HepG2 (cell line): ENCODE measurements around the gene PRSS58. TPM values are rescaled to one million over a fixed set of nuclear protein-coding genes. Genes with fewer than 3 reads are reported as not detected.

Experiments used
- ATAC-seq: fragments of 200-7000 bp; cut with Tn5 transposase; 3 replicates; pipeline ENCODE4 v1.9.1; 2020; ENCODE audit warnings: mild to moderate bottlenecking, moderate library complexity
- BruUV-seq: library from RNA; stranded (reverse); fragments of 400-500 nt; replicated peaks from 2 replicates; lab custom pipeline; 2021; lab: Mats Ljungman, UMichigan
- CTCF ChIA-PET: fragments of 300-600 bp; formaldehyde crosslinking; extraction: SDS; loops from one replicate; lab custom pipeline; 2021; ENCODE audit warnings: low total read pairs, inconsistent platforms, low intra/inter-chr PET ratio; lab: Yijun Ruan, JAX
- POLR2A ChIA-PET: fragments of 350-600 bp; sonication (Branson Sonifier 250); formaldehyde crosslinking; loops from one replicate; lab custom pipeline; 2020; ENCODE audit warnings: antibody characterized with exemption, inconsistent platforms; lab: Yijun Ruan, JAX
- DNase-seq: peaks from one replicate; pipeline ENCODE4 v3.0.0-alpha.2; 2015; ENCODE audit warnings: low spot score
- FAIRE-seq: peaks from 3 replicates; lab custom pipeline; 2011; peaks lifted over from hg19 to GRCh38; lab: Jason Lieb, UNC
- H2AFZ ChIP-seq: one replicate; pipeline ENCODE4 v1.6.1; 2011; ENCODE audit warnings: low read length, inconsistent platforms
- H3K27ac ChIP-seq: fragments of 300-600 bp; 3 replicates; pipeline ENCODE4 v1.8.0; 2011; ENCODE audit warnings: mixed run types, mild to moderate bottlenecking, mixed read lengths, low read length, inconsistent platforms; ENCODE audit not compliant: insufficient read depth; ENCODE audit errors: extremely low read length
- H3K27me3 ChIP-seq, 2 experiments: fragments of 200-600 bp in 1 of 2; 2 replicates in 1 of 2; 3 replicates in 1 of 2; pipeline versions ENCODE4 v1.6.0 to v1.8.0; 2011; ENCODE audit warnings: low read length in 2 of 2, mild to moderate bottlenecking in 2 of 2, moderate library complexity in 2 of 2, inconsistent platforms in 1 of 2; ENCODE audit not compliant: insufficient read depth in 2 of 2, control insufficient read depth in 1 of 2
- H3K36me3 ChIP-seq, 2 experiments: fragments of 200-600 bp in 1 of 2; replicated peaks in 1 of 2; 2 replicates in 1 of 2; 3 replicates in 1 of 2; pipeline versions ENCODE4 v1.5.1 to v1.8.0; 2011; ENCODE audit warnings: low read length in 2 of 2, inconsistent platforms in 1 of 2; ENCODE audit not compliant: insufficient read depth in 2 of 2, control insufficient read depth in 1 of 2
- H3K4me1 ChIP-seq: 2 replicates; pipeline ENCODE4 v1.5.1; 2012; ENCODE audit warnings: low read length, inconsistent platforms; ENCODE audit not compliant: insufficient read depth
- H3K4me2 ChIP-seq: 2 replicates; pipeline ENCODE4 v1.6.0; 2011; ENCODE audit warnings: low read depth, low read length, inconsistent platforms
- H3K4me3 ChIP-seq, 3 experiments: fragments of 200-600 bp in 1 of 3; sonication (generic), shearing (Covaris generic) in 1 of 3; replicated peaks in 1 of 3; 2 replicates each; pipeline ENCODE4 v1.5.1; 2011 to 2016; ENCODE audit warnings: low read length in 3 of 3, inconsistent platforms in 2 of 3, low read depth in 2 of 3, mild to moderate bottlenecking in 2 of 3, control low read depth in 1 of 3, mixed read lengths in 1 of 3; ENCODE audit not compliant: insufficient read depth in 1 of 3
- H3K79me2 ChIP-seq: one replicate; pipeline ENCODE4 v1.6.1; 2011; ENCODE audit warnings: low read length, inconsistent platforms; ENCODE audit not compliant: insufficient read depth
- H3K9ac ChIP-seq: 2 replicates; pipeline ENCODE4 v1.6.0; 2011; ENCODE audit warnings: mild to moderate bottlenecking, low read depth, low read length, inconsistent platforms; ENCODE audit not compliant: insufficient read depth
- H3K9me3 ChIP-seq: 2 replicates; pipeline ENCODE4 v1.5.1; 2012; ENCODE audit warnings: mild to moderate bottlenecking, low read length
- H4K20me1 ChIP-seq: 2 replicates; pipeline ENCODE4 v1.6.0; 2011; ENCODE audit warnings: inconsistent platforms, mild to moderate bottlenecking, low read length, moderate library complexity; ENCODE audit not compliant: insufficient read depth
- ARNTL ChIP-seq: sonication (generic); formaldehyde crosslinking; IDR thresholded peaks from 2 replicates; pipeline ENCODE4 v1.4.0; 2020; ENCODE audit warnings: mild to moderate bottlenecking, missing genetic modification reagents
- CTCF ChIP-seq: sonication (generic); formaldehyde crosslinking; IDR thresholded peaks from 2 replicates; pipeline ENCODE4 v1.5.0; 2020; ENCODE audit warnings: mild to moderate bottlenecking, missing genetic modification reagents, moderate library complexity
- RAD51 ChIP-seq: fragments of 450-650 bp; IDR thresholded peaks from 2 replicates; pipeline ENCODE4 v1.6.1; 2016; ENCODE audit warnings: borderline replicate concordance
- STAG1 ChIP-seq: sonication (generic); formaldehyde crosslinking; IDR thresholded peaks from 2 replicates; pipeline ENCODE4 v1.4.0; 2020; ENCODE audit warnings: missing genetic modification reagents
- TFAP4 ChIP-seq: sonication (generic); IDR thresholded peaks from 2 replicates; pipeline ENCODE4 v1.6.1; 2016; ENCODE audit warnings: low read depth, borderline replicate concordance
- ZBTB34 ChIP-seq: sonication (generic); formaldehyde crosslinking; IDR thresholded peaks from 2 replicates; pipeline ENCODE4 v1.8.0; 2022; ENCODE audit warnings: mild to moderate bottlenecking, missing genetic modification reagents
- ZFP37 ChIP-seq: sonication (generic); formaldehyde crosslinking; IDR thresholded peaks from 2 replicates; pipeline ENCODE4 v1.4.0; 2020; ENCODE audit warnings: missing genetic modification reagents, borderline replicate concordance
- ZFX ChIP-seq: sonication (generic); formaldehyde crosslinking; IDR thresholded peaks from 2 replicates; pipeline ENCODE4 v1.4.0; 2020; ENCODE audit warnings: mild to moderate bottlenecking, low read depth, missing genetic modification reagents, moderate library complexity
- ZNF282 ChIP-seq: fragments of 450-650 bp; IDR thresholded peaks from 2 replicates; pipeline ENCODE4 v1.6.1; 2018; ENCODE audit not compliant: partially characterized antibody
- ZNF639 ChIP-seq: conservative IDR thresholded peaks from 2 replicates; pipeline ENCODE4 v1.6.1; 2018; ENCODE audit warnings: missing genetic modification reagents
- WGBS: methylation state at CpG from one replicate; pipeline ENCODE4 v1.1.6; 2017; ENCODE audit warnings: low lambda C conversion rate; 5-methylcytosine and 5-hydroxymethylcytosine counted together
- in situ Hi-C: cut with HindIII; loops from 2 replicates; pipeline ENCODE4 v1.10.0; 2017; ENCODE audit warnings: low pct_unique_long_range_greater_than_20kb; ENCODE audit not compliant: extremely low pct_ligation_motif_present
- intact Hi-C: fragments of 100-400 bp; cut with micrococcal nuclease; formaldehyde crosslinking; loops from one replicate; pipeline ENCODE4 v1.10.0; 2022; ENCODE audit not compliant: unreplicated experiment
- polyA plus RNA-seq, 8 experiments: library from polyadenylated mRNA; depleted of rRNA in 3 of 8; stranded (reverse) in 7 of 8; unstranded in 1 of 8; fragments of >200 nt; fragmentation: Illumina TruSeq in 4 of 8; extraction: Trizol in 4 of 8; gene quantifications; 2 replicates each; pipeline versions ENCODE4 v1.2.1 to v1.2.3, GENCODE V29; 2011 to 2016; ENCODE audit warnings: low read depth in 4 of 8, missing spikeins in 1 of 8, mixed read lengths in 1 of 8; ENCODE audit not compliant: insufficient read depth in 1 of 8
- total RNA-seq, 5 experiments: library from RNA; depleted of rRNA; stranded (reverse); fragments of >200 nt; fragmentation: Illumina TruSeq; extraction: Trizol; gene quantifications; 2 replicates each; pipeline ENCODE4 v1.2.3, GENCODE V29; 2016; ENCODE audit warnings: low read depth in 1 of 5

PRSS58 gene
- total and polyA plus RNA-seq, 2 of the 13 experiments (the other 11 are each of a cell fraction or from before 2014, with no cell fraction given) = not detected

GRCh38 chr7:142303650-142304049, 45.8 kb upstream of the PRSS58 start:
- H4K20me1 ChIP-seq = no peaks in the 10 kb centered on the region
- ChIA-PET CTCF (no interaction called here), POLR2A (no interaction called here)
- 0% methylated on average over 2 of the region's 2 CpGs for WGBS
- H3K27me3 ChIP-seq = peaks cover 0 to 9% of the 10 kb centered on the region in 2 experiments; a peak in 2 of 5 replicates
- BruUV-seq = no TSS peak
- H3K9me3 ChIP-seq = no peaks in the 10 kb centered on the region
- no peak for DNase-seq
- FAIRE-seq = no peak
- ATAC-seq = peak; percentile 57; the same call in 2 of the 3 replicates
- H3K79me2 ChIP-seq = no peaks in the 10 kb centered on the region
- intact Hi-C loops = no loop called here
- TF ChIP-seq CTCF (CRISPR knock-in tag) (peak; percentile 25; the same call in 1 of the 2 replicates), ZFX (CRISPR knock-in tag) (no peak), RAD51 (no peak), ZNF282 (no peak), ARNTL (CRISPR knock-in tag) (no peak), STAG1 (CRISPR knock-in tag) (0 out of 2 replicates have a peak, but pooled peaks have one; percentile 8), TFAP4 (no peak), ZNF639 (CRISPR knock-in tag) (no peak), ZFP37 (no peak), ZBTB34 (CRISPR knock-in tag) (no peak)
- H3K4me1 ChIP-seq = no peaks in the 10 kb centered on the region
- in situ Hi-C loops = no loop called here
- no peak overlapping the region for H2AFZ ChIP-seq
- H3K9ac ChIP-seq = no peak overlapping the region
- no peak overlapping the region for H3K4me2 ChIP-seq
- no peak overlapping the region for H3K27ac ChIP-seq
- no peaks in the 10 kb centered on the region for H3K36me3 ChIP-seq
- H3K4me3 ChIP-seq = no peak overlapping the region
